Coronary artery (tissue), 2 donors: Measurements from ENCODE around the gene NFYA.

Experiments used
- DNase-seq: peaks from one replicate; pipeline ENCODE4 v3.0.0-alpha.2; 2017; ENCODE audit warnings: low spot score
- H3K27ac ChIP-seq, 2 donors: fragments of 200-600 bp; sonication (generic); one replicate each; pipeline ENCODE4 v1.5.1; 2016 to 2019
- H3K4me3 ChIP-seq: fragments of 200-600 bp; sonication (generic); 2 replicates; pipeline ENCODE4 v1.5.1; 2016; ENCODE audit warnings: mild to moderate bottlenecking, moderate library complexity
- TF ChIP-seq, protein P1 (sequence below): fragments of 200-600 bp; sonication (generic); IDR thresholded peaks from one replicate; pipeline ENCODE4 v1.5.1; 2019; ENCODE audit warnings: antibody characterized with exemption

The NFYA gene

DNA sequence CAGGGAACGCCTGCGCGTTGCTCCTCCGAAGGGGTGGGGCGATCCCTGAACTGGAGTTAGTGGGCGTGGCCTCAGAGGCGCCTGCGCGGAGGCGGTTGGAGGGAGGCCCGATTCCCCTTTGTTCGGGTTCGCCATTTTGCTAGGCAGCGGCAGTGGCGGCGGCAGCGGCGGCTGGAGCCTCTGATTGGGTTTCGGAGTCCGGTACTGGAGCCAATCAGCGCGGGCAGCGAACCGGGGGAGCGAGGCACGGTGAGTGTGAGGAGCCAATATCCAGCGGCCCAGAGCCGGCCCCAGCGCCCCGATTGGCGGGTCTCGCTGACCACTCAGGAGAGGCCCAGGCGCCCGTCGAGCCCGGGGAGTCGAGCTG, at the start of gene NFYA:
Gene NFYA (plus strand): TSS at position 139 of the 367 bp plus-strand sequence. CDS start 6,116 bp downstream, outside the sequence.
- TF ChIP-seq, protein P1, sequence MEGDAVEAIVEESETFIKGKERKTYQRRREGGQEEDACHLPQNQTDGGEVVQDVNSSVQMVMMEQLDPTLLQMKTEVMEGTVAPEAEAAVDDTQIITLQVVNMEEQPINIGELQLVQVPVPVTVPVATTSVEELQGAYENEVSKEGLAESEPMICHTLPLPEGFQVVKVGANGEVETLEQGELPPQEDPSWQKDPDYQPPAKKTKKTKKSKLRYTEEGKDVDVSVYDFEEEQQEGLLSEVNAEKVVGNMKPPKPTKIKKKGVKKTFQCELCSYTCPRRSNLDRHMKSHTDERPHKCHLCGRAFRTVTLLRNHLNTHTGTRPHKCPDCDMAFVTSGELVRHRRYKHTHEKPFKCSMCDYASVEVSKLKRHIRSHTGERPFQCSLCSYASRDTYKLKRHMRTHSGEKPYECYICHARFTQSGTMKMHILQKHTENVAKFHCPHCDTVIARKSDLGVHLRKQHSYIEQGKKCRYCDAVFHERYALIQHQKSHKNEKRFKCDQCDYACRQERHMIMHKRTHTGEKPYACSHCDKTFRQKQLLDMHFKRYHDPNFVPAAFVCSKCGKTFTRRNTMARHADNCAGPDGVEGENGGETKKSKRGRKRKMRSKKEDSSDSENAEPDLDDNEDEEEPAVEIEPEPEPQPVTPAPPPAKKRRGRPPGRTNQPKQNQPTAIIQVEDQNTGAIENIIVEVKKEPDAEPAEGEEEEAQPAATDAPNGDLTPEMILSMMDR: no peak
- H3K27ac ChIP-seq: peak within 1 kb of the TSS; percentile 98 to 100
- H3K4me3 ChIP-seq: peak within 1 kb of the TSS; percentile 95
- DNase-seq: no peak

DNA sequence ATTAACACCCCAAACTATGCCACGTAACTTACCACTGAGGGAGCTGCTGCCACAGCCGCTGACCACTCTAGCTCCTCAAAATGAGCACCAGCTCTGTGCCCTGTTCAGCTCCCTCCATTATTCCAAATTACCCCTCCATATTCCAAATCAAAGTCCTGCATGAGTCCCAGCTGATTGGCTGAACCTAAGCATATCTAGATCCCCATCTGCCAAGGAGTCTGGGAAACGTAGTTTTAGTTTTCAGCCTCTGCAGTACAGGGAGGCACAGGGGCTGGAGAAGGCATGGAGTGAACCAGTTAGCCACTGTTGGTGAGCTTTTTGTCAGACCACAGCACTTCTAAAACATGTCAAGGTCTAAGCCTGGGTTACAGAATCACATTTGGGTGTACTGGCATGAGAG, 49.7 kb upstream of the NFYA start:
- TF ChIP-seq, protein P1: no peak
- no peak for DNase-seq
- Histone ChIP-seq H3K4me3 (no peak overlapping the region), H3K27ac (no peak overlapping the region)

- TF ChIP-seq, protein P1: no peak
- H3K27ac ChIP-seq: no peak overlapping the region
- H3K4me3 ChIP-seq: no peak overlapping the region
- DNase-seq: no peak
Measured at GRCh38 chr6:41025966-41026530, 46.7 kb upstream of the NFYA start.

DNA sequence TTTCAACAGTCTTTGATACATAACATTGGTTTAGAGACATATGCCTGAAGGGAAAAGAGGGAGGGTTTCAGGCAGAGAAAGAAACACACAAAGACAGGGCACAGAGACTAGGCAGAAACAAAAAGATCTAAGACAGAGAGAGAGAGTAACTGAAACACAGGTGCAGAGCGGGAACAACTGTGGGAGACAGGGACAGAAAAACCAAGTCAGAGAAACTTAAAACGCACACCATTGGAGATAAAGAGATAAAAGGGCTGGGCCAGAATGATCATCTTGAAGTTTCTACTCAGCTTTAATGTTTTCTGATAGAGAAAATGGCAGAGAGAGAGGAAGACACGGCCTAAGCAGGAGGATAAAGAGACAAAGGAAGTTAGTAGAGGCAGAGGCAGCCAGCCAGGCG, 45.5 kb upstream of the NFYA start:
- Histone ChIP-seq H3K27ac (peak overlapping the region in 1 of 2 donors; percentile 8), H3K4me3 (peak overlapping the region; percentile 68)
- no peak for DNase-seq
- TF ChIP-seq, protein P1: no peak

DNA sequence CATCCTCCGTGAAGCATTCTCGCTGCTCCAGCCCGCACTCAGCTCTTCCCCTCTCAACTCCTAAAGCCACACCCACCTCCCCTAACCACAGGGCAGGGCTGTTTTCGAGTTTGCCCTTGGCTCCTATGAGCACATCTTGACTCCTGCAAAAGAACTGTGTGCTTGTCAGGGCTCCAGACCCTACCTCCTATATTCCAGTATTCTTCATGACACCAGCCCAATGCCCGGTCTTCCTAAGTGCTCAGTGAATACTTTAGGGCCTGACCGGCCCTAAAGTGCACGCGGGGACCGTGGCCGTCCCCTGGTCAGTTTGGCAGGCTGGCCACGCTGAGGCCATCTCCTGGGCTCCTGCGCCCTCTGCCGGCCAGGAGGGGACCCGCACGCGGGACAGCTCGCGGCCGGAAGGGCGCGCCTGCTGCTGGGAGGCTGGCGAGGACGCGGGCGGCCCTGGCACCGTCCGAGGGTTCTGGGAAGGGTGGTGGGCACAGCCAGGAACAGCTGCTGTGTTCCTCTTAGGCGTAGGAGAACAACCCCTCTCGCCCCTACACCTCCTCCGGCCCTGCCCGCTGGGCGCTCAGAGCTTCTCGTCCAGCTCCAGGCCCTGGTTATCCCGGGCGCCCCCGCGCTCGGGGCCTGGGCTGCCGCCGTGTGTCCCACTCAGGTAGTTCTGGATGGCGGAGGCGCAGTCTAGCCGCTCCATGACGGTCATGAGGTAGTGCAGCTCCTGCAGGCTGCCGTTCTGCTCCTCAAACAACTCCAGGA, 44.8 kb upstream of the NFYA start:
- TF ChIP-seq, protein P1: peak; percentile 97
- peak overlapping the region in 1 of 2 donors; percentile 8 for H3K27ac ChIP-seq
- peak overlapping the region; percentile 68 for H3K4me3 ChIP-seq
- DNase-seq: peak; percentile 84

GRCh38 chr6:41028561-41029412, 44.0 kb upstream of the NFYA start:
- DNase-seq: no peak
- H3K27ac ChIP-seq: no peak overlapping the region

More at GRCh38 chr6:41028561-41029412, 44.0 kb upstream of the NFYA start:
- TF ChIP-seq, protein P1: no peak
- H3K4me3 ChIP-seq: peak overlapping the region; percentile 68
